Glutamatergic neuron (in vitro differentiated cells): ENCODE results near the gene GRHL3. TPM values are rescaled to one million over a fixed set of nuclear protein-coding genes. Genes with fewer than 3 reads are reported as not detected.

ENCODE experiments used
- DNase-seq: peaks from one replicate; pipeline ENCODE4 v3.0.0; 2022
- H3K27ac Mint-ChIP-seq: one replicate; pipeline ENCODE4 v1.8.0; 2020; ENCODE audit warnings: mild to moderate bottlenecking, mixed read lengths, inconsistent platforms; ENCODE audit not compliant: unreplicated experiment
- H3K27me3 Mint-ChIP-seq: one replicate; pipeline ENCODE4 v1.8.0; 2020; ENCODE audit warnings: mild to moderate bottlenecking, moderate library complexity, mixed read lengths, inconsistent platforms; ENCODE audit not compliant: unreplicated experiment
- H3K36me3 Mint-ChIP-seq: one replicate; pipeline ENCODE4 v1.8.0; 2020; ENCODE audit warnings: mild to moderate bottlenecking, mixed read lengths, inconsistent platforms; ENCODE audit not compliant: unreplicated experiment
- H3K4me1 Mint-ChIP-seq: one replicate; pipeline ENCODE4 v1.8.0; 2020; ENCODE audit warnings: mild to moderate bottlenecking, low read depth, mixed read lengths, inconsistent platforms; ENCODE audit not compliant: unreplicated experiment
- H3K4me3 Mint-ChIP-seq: one replicate; pipeline ENCODE4 v1.8.0; 2020; ENCODE audit warnings: mild to moderate bottlenecking, mixed read lengths, inconsistent platforms; ENCODE audit not compliant: unreplicated experiment
- H3K9me3 Mint-ChIP-seq: one replicate; pipeline ENCODE4 v1.8.0; 2020; ENCODE audit warnings: mild to moderate bottlenecking, moderate library complexity, mixed read lengths, inconsistent platforms; ENCODE audit not compliant: unreplicated experiment
- CTCF ChIP-seq: fragments of 200-600 bp; sonication (generic); IDR thresholded peaks from one replicate; pipeline ENCODE4 v1.5.0; 2021; ENCODE audit not compliant: partially characterized antibody, unreplicated experiment
- total RNA-seq: library from RNA; stranded (reverse); fragmentation: NEBNext Ultra II Directional; extraction: Animal tissue kit (Norgen Biotek cat#: 25700); gene quantifications from one replicate; pipeline ENCODE4 v1.2.1, GENCODE V29; 2021; ENCODE audit not compliant: unreplicated experiment

Gene GRHL3
- total RNA-seq, 1 donor from 2014 or later: 0.37 TPM

GRCh38 chr1:24374891-24375786 is 56.0 kb downstream of the GRHL3 start:
- Mint-ChIP-seq H3K9me3 (no peaks in the 10 kb centered on the region), H3K4me3 (no peak overlapping the region), H3K27me3 (peaks cover 4% of the 10 kb centered on the region), H3K27ac (no peak overlapping the region), H3K4me1 (peaks cover 13% of the 10 kb centered on the region), H3K36me3 (no peaks in the 10 kb centered on the region)
- TF ChIP-seq CTCF: no peak
- DNase-seq: no peak

- Mint-ChIP-seq H3K27me3 (peaks cover 4% of the 10 kb centered on the region), H3K4me3 (no peak overlapping the region), H3K9me3 (no peaks in the 10 kb centered on the region), H3K4me1 (peaks cover 15% of the 10 kb centered on the region), H3K27ac (no peak overlapping the region), H3K36me3 (no peaks in the 10 kb centered on the region)
- DNase-seq: no peak
- no peak for TF ChIP-seq CTCF
Observed at GRCh38 chr1:24379733-24380315, 60.7 kb downstream of the GRHL3 start.

GRCh38 chr1:24380508-24380907 is 61.4 kb downstream of the GRHL3 start:
- H3K27ac Mint-ChIP-seq: no peak overlapping the region
- peaks cover 6% of the 10 kb centered on the region for H3K27me3 Mint-ChIP-seq
- no peak overlapping the region for H3K4me3 Mint-ChIP-seq
- no peaks in the 10 kb centered on the region for H3K9me3 Mint-ChIP-seq
- no peak for TF ChIP-seq CTCF
- no peak for DNase-seq
- H3K36me3 Mint-ChIP-seq: no peaks in the 10 kb centered on the region
- H3K4me1 Mint-ChIP-seq: peaks cover 8% of the 10 kb centered on the region

DNA sequence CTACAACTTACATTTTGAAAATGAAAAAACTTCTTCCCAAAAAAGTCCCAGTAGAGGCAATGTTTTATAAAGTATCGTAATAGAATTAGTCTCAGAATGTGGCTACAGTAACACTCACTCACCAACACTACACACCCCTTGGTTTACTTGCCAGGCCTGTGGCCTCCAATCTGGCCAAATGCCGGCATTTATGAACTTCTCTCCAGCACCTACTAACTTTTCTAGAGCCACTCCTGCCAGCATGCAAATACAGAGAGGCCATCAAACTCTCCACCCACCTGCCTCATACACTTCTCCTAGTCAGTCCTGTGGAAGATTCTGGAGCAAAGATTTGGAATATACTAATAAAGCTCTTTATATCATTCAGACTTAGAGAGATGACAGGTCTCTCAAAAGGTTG is 62.1 kb downstream of the GRHL3 start:
- Mint-ChIP-seq H3K9me3 (no peaks in the 10 kb centered on the region), H3K4me1 (peaks cover 6% of the 10 kb centered on the region), H3K27ac (no peak overlapping the region), H3K27me3 (peaks cover 6% of the 10 kb centered on the region), H3K36me3 (no peaks in the 10 kb centered on the region), H3K4me3 (no peak overlapping the region)
- DNase-seq: no peak
- no peak for TF ChIP-seq CTCF

DNA sequence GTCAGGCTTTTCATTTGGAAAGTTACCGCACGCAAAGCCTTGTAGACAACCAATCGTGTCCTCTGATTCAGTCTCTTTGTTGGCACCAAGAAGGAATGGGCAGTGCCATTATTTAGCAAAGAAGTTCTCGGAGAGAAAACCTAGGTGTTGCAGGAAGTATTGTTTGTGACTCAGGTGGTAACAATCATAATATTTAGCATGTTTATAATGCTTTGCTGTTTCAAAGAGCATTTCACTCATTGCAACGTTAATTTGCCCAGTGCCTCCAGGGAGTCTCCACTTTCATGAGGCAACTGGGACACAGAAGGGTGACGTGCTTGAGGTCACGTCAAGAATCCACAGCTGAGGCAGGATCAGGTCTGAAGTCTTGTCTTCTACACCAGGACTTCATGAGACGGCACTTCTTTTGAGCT is 63.0 kb downstream of the GRHL3 start:
- no peak overlapping the region for H3K27ac Mint-ChIP-seq
- no peak for TF ChIP-seq CTCF
- H3K4me3 Mint-ChIP-seq: no peak overlapping the region
- H3K4me1 Mint-ChIP-seq: peaks cover 10% of the 10 kb centered on the region
- DNase-seq: no peak
- no peaks in the 10 kb centered on the region for H3K9me3 Mint-ChIP-seq
- no peaks in the 10 kb centered on the region for H3K36me3 Mint-ChIP-seq
- H3K27me3 Mint-ChIP-seq: peaks cover 6% of the 10 kb centered on the region
